Stimulated activated memory B cell treated with anti-CD40 and anti-IgM and Interleukin-4, amounts not matched to agents 10 μg/mL and 1 μg/mL and 100 μg/mL, for 72 hours (primary cell): ENCODE results near the gene SCN2B.

Experiments
- ATAC-seq: fragments of 150-1000 bp; cut with Tn5 transposase; 2 replicates; pipeline ENCODE4 v1.10.0; 2021
- H3K27ac Mint-ChIP-seq: one replicate; pipeline ENCODE4 v1.8.0; 2022; ENCODE audit warnings: mild to moderate bottlenecking, mixed read lengths
- H3K27me3 Mint-ChIP-seq: one replicate; pipeline ENCODE4 v1.8.0; 2022; ENCODE audit warnings: mixed read lengths
- H3K36me3 Mint-ChIP-seq: one replicate; pipeline ENCODE4 v1.8.0; 2022; ENCODE audit warnings: mixed read lengths
- H3K4me1 Mint-ChIP-seq: one replicate; pipeline ENCODE4 v1.8.0; 2022; ENCODE audit warnings: mixed read lengths
- H3K4me3 Mint-ChIP-seq: one replicate; pipeline ENCODE4 v1.8.0; 2022; ENCODE audit warnings: mild to moderate bottlenecking, moderate library complexity, mixed read lengths
- H3K9me3 Mint-ChIP-seq: one replicate; pipeline ENCODE4 v1.8.0; 2022; ENCODE audit warnings: mixed read lengths

SCN2B gene

GRCh38 chr11:118144301-118145268 is 31.9 kb downstream of the SCN2B start:
- Mint-ChIP-seq H3K9me3 (no peaks in the 10 kb centered on the region), H3K27me3 (peaks cover 76% of the 10 kb centered on the region), H3K27ac (no peak overlapping the region), H3K36me3 (no peaks in the 10 kb centered on the region), H3K4me3 (no peak overlapping the region), H3K4me1 (no peaks in the 10 kb centered on the region)
- ATAC-seq, result no peak

DNA sequence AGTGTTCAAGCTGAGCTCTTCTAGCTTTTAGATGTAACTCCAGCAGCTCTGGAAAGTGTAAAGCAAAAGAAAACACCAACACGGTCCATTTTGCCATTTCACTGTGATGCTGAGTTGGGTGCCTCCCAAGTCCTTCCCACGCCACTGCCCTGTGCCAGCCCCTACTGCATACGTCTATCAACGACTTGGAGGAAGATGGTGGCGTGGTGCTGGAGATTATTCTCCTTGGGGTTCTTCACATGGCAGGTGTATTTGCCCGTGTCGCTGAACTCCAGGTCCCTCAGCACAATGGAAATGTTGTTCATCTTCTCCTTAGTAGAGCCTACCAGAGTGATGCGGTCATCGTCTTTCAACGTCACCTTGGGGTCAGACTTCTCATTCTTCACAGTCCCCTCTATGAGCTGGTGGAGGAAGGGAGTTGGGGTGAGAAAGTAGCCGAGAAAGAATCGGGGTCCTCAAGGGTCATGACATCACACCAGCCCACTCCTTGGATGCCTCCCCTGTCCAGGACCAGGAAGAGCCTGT is 32.7 kb downstream of the SCN2B start:
- no peak for ATAC-seq
- Mint-ChIP-seq H3K4me1 (no peaks in the 10 kb centered on the region), H3K27ac (no peak overlapping the region), H3K9me3 (no peaks in the 10 kb centered on the region), H3K4me3 (no peak overlapping the region), H3K36me3 (no peaks in the 10 kb centered on the region), H3K27me3 (peaks cover 77% of the 10 kb centered on the region)

GRCh38 chr11:118142809-118143208 is 33.6 kb downstream of the SCN2B start:
- Mint-ChIP-seq H3K27me3 (peaks cover 72% of the 10 kb centered on the region), H3K4me1 (no peaks in the 10 kb centered on the region), H3K4me3 (no peak overlapping the region), H3K9me3 (no peaks in the 10 kb centered on the region), H3K36me3 (no peaks in the 10 kb centered on the region), H3K27ac (no peak overlapping the region)
- no peak for ATAC-seq

GRCh38 chr11:118142081-118142480 is 34.4 kb downstream of the SCN2B start:
- no peaks in the 10 kb centered on the region for H3K4me1 Mint-ChIP-seq
- H3K27ac Mint-ChIP-seq, result no peak overlapping the region
- H3K27me3 Mint-ChIP-seq, result peaks cover 66% of the 10 kb centered on the region
- H3K4me3 Mint-ChIP-seq, result no peak overlapping the region
- ATAC-seq, result no peak
- no peaks in the 10 kb centered on the region for H3K36me3 Mint-ChIP-seq
- no peaks in the 10 kb centered on the region for H3K9me3 Mint-ChIP-seq

GRCh38 chr11:118139578-118139977 is 36.9 kb downstream of the SCN2B start:
- ATAC-seq, result no peak
- Mint-ChIP-seq H3K36me3 (no peaks in the 10 kb centered on the region), H3K27ac (no peak overlapping the region), H3K4me3 (no peak overlapping the region), H3K4me1 (no peaks in the 10 kb centered on the region), H3K9me3 (no peaks in the 10 kb centered on the region), H3K27me3 (peaks cover 72% of the 10 kb centered on the region)

- Mint-ChIP-seq H3K4me1 (no peaks in the 10 kb centered on the region), H3K27ac (no peak overlapping the region), H3K36me3 (no peaks in the 10 kb centered on the region), H3K4me3 (no peak overlapping the region), H3K27me3 (peaks cover 72% of the 10 kb centered on the region), H3K9me3 (no peaks in the 10 kb centered on the region)
- ATAC-seq, result no peak
Observed at GRCh38 chr11:118138839-118139420, 37.5 kb downstream of the SCN2B start.

DNA sequence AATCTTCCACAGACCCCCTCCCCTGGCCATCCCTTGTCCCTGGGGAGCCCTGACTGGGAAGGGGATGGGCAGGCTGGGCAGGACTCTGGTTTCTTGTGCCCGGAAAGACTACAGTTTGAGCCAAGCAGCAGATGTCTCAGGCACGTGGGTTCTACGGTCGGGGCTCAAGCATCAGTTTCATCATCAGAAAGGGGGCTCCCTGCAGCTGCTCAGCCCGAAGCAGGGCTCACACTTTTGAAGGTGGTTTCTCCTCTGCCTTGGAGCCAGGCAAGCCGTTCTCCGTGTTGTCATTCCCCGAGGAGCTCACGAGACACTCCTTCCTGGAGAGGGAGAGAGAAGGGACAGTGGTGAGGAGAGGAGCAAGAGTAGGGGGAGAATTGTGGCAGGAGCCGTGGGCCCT is 39.6 kb downstream of the SCN2B start:
- no peak for ATAC-seq
- Mint-ChIP-seq H3K9me3 (no peaks in the 10 kb centered on the region), H3K4me3 (no peak overlapping the region), H3K36me3 (no peaks in the 10 kb centered on the region), H3K4me1 (no peaks in the 10 kb centered on the region), H3K27ac (no peak overlapping the region), H3K27me3 (peaks cover 53% of the 10 kb centered on the region)

GRCh38 chr11:118136341-118136740 is 40.1 kb downstream of the SCN2B start:
- Mint-ChIP-seq H3K27me3 (peaks cover 50% of the 10 kb centered on the region), H3K4me1 (no peaks in the 10 kb centered on the region), H3K4me3 (no peak overlapping the region), H3K36me3 (no peaks in the 10 kb centered on the region), H3K9me3 (no peaks in the 10 kb centered on the region), H3K27ac (no peak overlapping the region)
- no peak for ATAC-seq

- Mint-ChIP-seq H3K4me3 (no peak overlapping the region), H3K4me1 (no peaks in the 10 kb centered on the region), H3K27me3 (peaks cover 45% of the 10 kb centered on the region), H3K36me3 (no peaks in the 10 kb centered on the region), H3K27ac (no peak overlapping the region), H3K9me3 (no peaks in the 10 kb centered on the region)
- no peak for ATAC-seq
Observed at GRCh38 chr11:118135796-118136165, 40.7 kb downstream of the SCN2B start.

GRCh38 chr11:118135051-118135795 is 41.2 kb downstream of the SCN2B start:
- Mint-ChIP-seq H3K4me3 (no peak overlapping the region), H3K27ac (no peak overlapping the region), H3K9me3 (no peaks in the 10 kb centered on the region), H3K36me3 (no peaks in the 10 kb centered on the region), H3K27me3 (peaks cover 39% of the 10 kb centered on the region), H3K4me1 (no peaks in the 10 kb centered on the region)
- ATAC-seq, result no peak

GRCh38 chr11:118133816-118134215 is 42.6 kb downstream of the SCN2B start:
- Mint-ChIP-seq H3K27me3 (peaks cover 39% of the 10 kb centered on the region), H3K4me1 (no peaks in the 10 kb centered on the region), H3K9me3 (no peaks in the 10 kb centered on the region), H3K36me3 (no peaks in the 10 kb centered on the region), H3K4me3 (no peak overlapping the region), H3K27ac (no peak overlapping the region)
- ATAC-seq, result no peak

DNA sequence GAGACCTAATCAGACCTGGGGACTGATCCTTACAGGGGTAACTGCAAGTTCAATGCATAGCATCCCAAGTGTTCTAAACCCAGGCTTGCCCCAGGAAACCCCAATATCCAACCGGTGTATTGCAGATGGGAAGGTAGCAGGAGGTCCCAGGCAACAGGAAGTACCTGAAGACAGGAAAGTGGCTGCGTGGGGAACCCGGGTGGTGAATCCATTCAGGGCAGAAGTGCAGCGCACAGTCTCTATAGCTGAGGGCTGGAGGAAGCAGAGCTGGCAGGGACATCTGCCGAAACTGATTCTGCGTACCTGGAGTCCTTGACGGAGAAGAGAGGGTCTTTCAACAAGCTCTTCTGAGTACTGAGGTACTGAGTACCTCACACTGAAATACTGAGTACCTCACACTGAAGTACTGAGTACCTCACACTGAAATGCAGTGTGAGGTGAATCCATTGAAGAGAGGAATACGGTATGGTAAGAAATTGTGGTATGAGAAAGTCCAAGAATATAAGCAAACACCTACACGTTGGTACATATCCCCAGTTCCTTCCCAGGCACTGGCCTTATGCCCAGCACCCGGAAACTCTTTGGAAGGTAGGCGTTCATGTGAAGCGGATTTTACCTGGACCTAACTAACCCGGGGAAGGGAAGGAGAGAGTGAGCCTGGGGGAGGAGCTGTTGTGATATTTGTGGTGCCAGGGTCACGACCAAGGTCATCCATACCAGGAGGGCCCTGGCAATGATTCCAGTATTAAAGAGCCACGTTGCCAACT is 43.9 kb downstream of the SCN2B start:
- peaks cover 40% of the 10 kb centered on the region for H3K27me3 Mint-ChIP-seq
- no peak for ATAC-seq
- H3K27ac Mint-ChIP-seq, result no peak overlapping the region
- no peaks in the 10 kb centered on the region for H3K4me1 Mint-ChIP-seq
- H3K4me3 Mint-ChIP-seq, result no peak overlapping the region
- H3K36me3 Mint-ChIP-seq, result no peaks in the 10 kb centered on the region
- H3K9me3 Mint-ChIP-seq, result no peaks in the 10 kb centered on the region

DNA sequence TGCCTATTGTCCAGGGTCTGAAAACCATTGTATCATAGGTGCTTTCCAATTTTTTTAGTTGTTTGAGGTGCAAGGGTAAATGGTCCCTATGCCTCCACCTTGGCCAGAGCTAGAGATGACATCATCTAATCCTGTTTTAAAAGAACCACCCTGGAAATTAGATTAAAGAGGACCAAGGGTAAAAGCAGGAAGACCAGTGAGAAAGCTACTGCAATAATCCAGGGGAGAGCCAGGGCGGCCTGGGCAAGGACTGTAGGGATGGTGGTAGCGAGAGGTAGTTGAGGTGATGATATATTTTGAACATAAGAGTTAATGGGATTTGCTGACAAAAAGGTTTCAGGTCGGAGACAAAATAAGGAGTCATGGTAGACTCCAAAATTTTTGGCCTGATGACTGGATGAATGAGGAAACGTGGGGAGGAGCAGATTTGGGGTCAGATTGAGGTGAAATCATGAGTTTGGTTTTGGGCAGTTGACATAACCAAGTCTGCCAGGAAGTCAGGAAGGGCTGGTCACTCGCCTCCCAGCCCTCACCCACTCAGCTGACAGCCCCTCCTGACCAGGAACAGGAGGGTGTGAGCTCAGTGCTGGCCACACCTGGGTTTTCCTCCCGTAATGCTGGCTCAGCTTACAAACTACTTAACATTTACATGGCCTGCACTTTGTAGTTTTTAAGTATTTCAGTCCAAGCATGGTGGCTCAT is 46.8 kb downstream of the SCN2B start:
- Mint-ChIP-seq H3K36me3 (no peaks in the 10 kb centered on the region), H3K4me1 (peaks cover 6% of the 10 kb centered on the region), H3K27me3 (peaks cover 36% of the 10 kb centered on the region), H3K27ac (no peak overlapping the region), H3K4me3 (no peak overlapping the region), H3K9me3 (no peaks in the 10 kb centered on the region)
- no peak for ATAC-seq

GRCh38 chr11:118128721-118129470 is 47.5 kb downstream of the SCN2B start:
- Mint-ChIP-seq H3K9me3 (no peaks in the 10 kb centered on the region), H3K4me1 (peaks cover 6% of the 10 kb centered on the region), H3K27me3 (peaks cover 28% of the 10 kb centered on the region), H3K36me3 (no peaks in the 10 kb centered on the region), H3K4me3 (no peak overlapping the region), H3K27ac (no peak overlapping the region)
- ATAC-seq, result no peak
